Activated CD8-positive, alpha-beta memory T cell treated with anti-CD3 and anti-CD28 coated beads, Interleukin-2, amount 50 U/mL, for 4 hours (primary cell): ENCODE results near the gene CTSW.
"Not testable (repeated sequence)": the region's sequence is repeated elsewhere in the genome, so short reads cannot be mapped to it uniquely, and the experiment has no call there.

ENCODE experiments used
- DNase-seq: peaks from one replicate; pipeline ENCODE4 v3.0.0-alpha.2; 2020

Gene CTSW, protein sequence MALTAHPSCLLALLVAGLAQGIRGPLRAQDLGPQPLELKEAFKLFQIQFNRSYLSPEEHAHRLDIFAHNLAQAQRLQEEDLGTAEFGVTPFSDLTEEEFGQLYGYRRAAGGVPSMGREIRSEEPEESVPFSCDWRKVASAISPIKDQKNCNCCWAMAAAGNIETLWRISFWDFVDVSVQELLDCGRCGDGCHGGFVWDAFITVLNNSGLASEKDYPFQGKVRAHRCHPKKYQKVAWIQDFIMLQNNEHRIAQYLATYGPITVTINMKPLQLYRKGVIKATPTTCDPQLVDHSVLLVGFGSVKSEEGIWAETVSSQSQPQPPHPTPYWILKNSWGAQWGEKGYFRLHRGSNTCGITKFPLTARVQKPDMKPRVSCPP

DNA sequence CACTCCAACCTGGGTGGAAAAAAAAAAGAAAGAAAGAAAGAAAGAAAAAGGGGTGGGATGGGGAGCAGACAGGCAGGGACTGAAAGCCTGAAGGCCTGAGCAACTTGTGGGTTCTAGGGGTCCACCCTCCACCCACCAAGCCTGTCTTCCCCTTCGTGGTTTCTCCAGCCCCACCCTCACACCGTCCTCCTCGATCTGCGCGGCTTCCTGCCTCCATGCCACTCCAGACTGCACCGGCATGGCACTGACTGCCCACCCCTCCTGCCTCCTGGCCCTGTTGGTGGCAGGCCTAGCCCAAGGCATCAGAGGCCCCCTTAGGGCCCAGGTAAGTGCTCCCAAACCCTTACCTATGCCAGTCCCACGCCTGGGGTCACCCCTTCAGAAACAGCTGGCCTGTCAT lies at the start of gene CTSW:
Gene CTSW (plus strand): TSS at position 221 of the 400 bp plus-strand sequence. CDS start 18 bp downstream, at position 239.
- peak; percentile 39 for DNase-seq

DNA sequence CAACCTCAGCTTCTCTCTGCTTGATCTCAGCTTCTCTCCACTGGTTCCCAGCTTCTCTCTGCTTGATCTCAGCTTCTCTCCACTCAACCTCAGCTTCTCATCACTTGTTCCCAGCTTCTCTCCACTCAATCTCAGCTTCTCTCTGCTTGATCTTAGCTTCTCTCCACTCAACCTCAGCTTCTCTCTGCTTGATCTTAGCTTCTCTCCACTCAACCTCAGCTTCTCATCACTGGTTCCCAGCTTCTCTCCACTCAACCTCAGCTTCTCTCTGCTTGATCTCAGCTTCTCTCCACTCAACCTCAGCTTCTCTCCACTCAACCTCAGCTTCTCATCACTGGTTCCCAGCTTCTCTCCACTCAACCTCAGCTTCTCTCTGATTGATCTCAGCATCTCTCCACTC lies 47.4 kb upstream of the CTSW start:
- DNase-seq = not testable (repeated sequence)

DNA sequence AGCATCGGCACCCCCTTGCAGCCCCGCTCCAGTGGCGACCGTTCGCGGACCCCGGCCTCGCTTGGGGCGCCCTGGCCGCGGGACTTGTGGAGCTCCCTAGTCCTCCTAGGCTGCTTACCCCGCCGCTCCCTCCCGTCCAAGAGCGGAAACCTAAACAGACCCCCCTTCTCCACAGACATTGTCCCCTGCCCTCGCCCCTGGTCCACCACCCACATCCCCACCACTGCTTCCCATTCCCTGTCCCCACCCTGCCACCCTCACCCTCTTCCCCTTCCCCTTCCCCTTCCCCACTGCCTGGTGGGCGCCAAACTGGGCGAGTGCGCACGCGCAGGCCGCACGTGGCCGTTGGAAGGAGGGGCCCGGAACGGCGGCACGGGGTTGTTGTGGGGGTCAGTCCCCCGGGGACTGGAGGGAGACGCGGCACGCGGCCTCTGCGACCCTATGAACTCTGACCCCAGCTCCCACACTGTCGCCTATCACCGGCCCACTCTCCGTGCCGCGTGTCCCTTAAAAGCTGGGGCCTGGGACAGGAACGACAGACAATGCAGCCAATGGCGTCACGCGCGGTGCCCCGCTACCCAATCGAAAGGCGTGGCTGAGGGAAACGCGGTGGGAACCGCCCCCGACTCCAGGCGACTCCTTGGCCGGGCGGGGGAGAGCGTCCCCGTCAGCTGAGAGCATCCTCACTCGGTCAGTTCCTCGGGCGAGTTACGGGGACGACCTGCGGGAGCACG lies 46.2 kb upstream of the CTSW start, which contains the start of gene SNX32:
Gene SNX32 (plus strand): TSS at position 667 of the 734 bp plus-strand sequence. CDS start 103 bp downstream, outside the sequence.
- DNase-seq = peak; percentile 95

DNA sequence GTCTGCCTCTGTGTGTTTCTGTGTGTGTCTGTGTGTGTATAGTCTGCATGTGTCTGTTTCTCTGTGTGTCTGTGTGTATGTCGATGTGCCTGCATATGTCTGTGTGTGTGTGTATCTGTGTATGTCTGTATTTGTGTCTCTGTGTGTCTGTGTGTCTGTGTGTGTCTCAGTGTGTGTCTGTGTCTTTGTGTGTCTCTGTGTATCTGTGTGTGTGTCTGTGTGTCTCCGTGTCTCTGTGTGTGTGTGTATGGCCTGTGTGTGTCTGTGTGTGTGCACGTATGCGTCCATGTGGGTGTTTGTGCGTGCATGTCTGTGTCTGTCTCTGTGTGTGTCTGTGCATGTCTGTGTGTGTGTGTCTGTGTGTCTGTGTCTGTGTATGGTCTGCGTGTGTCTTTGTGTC lies 45.4 kb upstream of the CTSW start:
- no peak for DNase-seq

DNA sequence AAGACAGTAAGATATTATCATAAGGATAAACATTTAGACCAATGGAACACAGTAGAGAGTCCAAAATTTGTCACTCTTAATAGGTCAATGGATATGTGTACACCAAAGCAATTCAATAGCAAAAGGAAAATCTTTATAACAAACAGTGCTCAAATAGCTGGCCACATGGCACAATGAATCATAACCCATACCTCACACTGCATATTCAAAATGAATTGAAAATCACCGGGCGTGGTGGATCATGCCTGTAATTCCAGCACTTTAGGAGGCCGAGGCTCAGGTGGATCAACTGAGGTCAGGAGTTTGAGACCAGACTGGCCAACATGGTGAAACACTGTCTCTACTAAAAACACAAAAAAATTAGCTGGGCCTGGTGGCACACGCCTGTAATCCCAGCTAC lies 37.5 kb upstream of the CTSW start:
- DNase-seq = no peak

DNA sequence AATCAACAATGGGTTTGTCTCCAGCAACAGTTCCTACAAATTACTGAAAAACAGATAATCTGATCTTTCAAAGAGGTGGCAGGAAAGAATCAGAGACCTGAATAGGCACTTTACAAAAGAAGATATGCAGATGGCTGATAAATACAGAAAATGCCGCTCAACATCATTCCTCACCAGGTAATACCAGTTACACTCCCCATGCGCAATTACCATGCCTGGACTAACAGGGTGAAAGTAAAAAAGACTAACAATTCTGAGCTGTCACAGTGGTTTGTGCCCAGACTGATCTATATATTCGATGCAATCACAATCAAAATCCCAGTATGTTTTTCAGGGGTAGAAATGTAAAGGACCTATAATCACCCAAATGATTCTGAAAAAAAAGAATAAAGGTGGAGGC lies 35.8 kb upstream of the CTSW start:
- DNase-seq = no peak

DNA sequence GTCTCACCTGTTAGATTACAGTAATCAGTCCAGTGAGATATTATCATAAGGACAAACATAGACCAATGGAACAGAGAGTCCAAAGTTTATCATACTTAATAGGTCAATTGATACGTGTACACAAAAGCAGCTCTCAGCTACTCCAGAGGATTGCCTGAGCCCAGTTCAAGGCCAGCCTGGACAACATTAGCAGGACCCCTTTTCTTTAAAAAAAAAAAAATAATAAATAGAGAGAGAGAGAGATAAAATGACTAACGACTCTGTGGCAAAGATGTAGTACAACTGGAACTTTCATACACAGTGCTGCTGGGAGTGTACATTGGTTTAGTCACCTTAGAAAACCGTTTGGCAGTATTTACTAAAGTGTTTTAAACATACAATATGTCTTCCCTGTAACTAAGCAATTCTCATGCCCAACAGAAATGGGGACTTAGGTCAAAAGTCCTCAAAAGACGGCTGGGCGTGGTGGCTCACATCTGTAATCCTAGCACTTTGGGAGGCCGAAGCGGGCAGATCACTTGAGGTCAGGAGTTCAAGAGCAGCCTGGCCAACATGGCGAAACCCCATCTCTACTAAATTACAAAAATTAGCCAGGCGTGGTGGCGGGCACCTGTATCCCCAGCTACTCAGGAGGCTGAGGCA lies 35.3 kb upstream of the CTSW start:
- no peak for DNase-seq

DNA sequence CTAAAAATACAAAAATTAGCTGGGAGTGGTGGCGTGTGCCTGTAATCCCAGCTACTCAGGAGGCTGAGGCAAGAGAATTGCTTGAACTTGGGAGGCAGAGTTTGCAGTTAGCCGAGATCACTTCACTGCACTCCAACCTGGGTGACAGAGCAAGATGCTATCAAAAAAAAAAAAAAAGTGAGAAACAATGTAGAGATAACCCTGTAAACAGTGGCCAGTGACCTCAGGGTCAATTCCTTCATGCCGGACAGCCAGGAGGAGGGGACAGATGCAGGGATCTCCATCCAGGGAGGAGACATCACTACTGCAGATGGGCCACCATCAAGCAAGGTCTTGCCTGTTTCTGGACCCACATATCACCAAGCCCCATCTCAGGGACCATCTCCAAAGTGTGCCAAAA lies 31.9 kb upstream of the CTSW start:
- DNase-seq = no peak

DNA sequence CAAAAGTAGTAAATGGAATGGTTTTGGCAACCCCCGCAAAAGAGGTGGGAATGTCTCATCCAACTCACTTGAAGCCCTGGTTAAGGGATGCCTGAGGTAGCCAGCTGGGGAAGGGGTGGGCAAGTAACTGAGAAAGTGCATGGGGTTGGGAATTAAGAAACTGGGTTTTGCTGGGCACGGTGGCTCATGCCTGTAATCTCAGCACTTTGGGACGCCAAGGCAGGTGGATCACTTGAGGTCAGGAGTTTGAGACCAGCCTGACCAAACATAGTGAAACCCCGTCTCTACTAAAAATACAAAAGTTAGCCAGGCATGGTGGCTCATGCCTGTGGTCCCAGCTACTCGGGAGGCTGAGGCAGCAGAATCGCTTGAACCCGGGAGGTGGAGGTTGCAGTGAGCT lies 30.9 kb upstream of the CTSW start:
- DNase-seq = not testable (repeated sequence)

DNA sequence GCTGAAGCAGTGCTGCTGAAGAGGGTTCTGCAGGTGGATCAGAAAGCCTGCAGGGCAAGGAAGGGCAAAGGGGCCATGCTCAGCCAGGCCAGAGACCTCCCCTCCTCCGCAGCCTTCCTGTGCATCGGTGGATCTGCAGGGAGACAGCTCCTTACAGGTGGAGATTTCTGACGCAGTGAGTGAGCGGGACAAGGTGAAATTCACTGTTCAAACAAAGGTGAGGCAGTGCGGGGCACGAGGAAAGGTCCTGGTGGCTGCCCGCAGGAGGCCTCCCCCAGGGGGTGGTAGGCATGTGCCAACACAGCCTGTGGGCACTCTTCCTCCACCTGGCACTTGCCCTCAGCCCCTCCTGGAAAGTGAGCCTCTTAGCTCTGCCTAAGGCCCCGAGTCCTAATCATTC lies 30.3 kb upstream of the CTSW start:
- no peak for DNase-seq

DNA sequence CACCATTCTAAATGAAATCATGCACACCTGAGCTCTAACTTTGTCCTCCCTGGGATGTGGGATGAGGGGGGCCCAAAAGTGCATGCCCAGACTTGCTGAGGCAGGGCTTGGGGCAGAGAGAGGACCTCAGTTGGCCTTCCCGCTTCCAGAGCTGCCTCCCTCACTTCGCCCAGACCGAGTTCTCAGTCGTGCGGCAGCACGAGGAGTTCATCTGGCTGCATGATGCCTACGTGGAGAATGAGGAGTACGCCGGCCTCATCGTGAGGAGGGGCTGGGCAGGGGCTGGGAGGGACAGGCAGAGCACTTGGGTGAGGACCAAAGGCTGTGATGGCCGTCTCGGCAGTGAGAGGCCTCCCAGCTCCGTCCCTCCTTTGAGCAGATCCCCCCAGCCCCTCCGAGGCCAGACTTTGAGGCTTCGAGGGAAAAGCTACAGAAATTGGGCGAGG lies 29.8 kb upstream of the CTSW start:
- no peak for DNase-seq

DNA sequence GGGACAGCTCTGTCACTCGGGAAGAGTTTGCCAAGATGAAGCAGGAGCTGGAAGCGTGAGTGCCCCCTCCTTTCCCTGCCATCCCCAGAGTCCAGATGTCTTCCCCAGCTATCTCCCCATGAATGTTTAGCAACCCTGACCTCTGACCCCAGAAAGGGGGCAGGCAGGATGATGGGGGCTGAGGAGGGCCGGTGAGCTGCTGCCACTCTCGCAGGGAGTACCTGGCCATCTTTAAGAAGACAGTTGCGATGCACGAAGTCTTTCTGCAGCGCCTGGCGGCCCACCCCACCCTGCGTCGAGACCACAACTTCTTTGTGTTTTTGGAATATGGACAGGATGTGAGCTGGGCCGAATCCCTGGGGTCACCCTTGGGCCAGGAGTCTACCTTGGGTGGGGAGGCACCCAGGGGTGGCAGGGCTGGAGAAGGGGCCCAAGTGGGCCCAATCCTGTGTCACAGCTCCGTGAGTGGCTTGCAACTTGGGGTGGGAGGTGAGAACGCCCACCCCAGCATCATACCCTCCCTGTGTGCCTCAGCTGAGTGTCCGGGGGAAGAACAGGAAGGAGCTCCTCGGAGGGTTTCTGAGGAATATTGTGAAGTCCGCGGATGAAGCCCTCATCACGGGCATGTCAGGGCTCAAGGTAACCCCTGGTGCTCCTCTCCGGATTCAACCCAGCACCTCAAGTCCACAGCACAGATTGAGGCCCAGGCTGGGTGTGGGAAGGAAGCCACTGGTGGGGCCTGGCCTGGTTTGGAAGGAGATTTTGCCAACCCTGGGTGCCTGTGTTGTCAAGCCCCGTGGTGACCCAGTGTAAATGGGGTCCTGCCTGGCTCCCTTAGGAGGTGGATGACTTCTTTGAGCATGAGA lies 29.2 kb upstream of the CTSW start:
- DNase-seq = no peak

DNA sequence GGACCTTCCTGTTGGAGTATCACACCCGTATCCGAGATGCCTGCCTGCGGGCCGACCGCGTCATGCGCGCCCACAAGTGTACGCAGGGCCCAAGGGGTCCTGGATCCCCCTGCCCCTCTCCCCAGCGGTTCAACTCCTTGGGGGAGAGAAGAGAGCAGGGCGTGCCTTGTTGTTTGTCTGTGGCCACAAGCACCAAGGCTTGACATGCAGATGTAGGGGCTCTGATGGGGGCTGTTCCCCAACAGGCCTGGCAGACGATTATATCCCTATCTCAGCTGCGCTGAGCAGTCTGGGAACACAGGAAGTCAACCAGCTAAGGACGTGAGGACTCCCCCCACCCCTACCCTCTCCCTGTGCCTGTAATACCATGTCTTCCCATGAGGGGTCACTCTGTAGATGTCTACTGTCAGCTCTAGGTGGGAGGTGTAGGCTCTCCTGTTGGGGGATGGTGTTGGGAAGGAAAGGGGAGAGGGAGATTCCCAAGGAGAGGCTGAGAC lies 28.5 kb upstream of the CTSW start:
- no peak for DNase-seq

DNA sequence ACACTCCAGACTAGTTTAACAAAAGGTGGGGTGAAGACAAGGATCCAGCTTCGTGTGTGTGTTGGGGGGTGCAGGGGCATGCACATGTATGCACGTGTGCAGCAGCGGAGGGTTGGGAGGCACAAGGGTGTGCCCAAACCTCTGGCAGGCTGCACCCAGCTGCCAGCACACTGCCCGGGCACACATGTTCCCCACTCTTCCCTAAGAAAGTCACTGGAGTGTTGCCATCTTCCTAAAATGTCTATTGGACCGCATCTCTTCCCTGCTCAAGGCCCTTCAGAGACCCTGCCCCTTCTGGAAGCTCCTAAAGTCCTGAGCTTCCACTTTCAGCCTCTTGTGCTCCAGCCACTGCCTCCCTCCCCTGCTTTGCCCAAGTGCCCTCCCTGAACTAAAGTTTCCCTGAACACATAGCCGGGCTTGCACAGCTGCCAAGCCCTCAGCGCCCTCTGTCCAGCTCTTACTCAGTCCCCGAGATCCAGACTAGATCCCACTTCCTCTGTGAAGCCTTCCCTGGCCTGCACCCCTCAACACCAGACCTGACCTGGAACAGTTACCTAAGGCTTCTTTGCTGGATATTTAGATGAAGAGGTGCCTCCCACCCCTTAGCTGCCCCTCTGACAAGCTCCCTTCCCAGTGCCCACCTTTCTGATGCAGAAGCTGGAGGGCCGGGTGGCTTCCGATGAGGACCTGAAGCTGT lies 27.7 kb upstream of the CTSW start:
- DNase-seq = no peak

DNA sequence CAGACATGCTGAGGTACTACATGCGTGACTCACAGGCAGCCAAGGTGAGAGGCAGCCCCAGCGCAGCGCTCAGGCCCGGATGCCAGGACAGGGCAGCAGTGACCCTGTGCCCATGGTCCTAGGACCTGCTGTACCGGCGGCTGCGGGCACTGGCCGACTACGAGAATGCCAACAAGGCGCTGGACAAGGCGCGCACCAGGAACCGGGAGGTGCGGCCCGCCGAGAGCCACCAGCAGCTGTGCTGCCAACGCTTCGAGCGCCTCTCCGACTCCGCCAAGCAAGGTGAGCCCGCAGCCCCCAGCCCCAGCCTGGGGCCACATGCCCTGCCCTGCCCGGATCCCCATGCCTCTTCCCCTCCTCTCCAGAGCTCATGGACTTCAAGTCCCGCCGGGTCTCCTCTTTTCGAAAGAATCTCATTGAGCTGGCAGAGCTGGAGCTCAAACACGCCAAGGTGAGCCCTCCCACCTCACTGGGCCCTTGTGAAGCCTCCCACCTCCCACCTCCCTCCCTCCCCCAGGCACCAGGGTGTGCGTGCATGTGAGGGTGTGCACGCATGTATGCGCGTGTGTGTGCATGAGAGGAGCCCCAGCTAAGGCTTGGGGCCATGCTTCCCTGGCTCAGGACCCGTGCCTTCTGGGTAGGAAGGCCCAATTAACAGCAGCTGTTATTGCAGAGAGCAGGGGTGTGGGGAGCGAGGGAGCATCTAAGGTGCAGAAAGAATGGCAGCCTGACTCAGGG lies 27.0 kb upstream of the CTSW start:
- no peak for DNase-seq

DNA sequence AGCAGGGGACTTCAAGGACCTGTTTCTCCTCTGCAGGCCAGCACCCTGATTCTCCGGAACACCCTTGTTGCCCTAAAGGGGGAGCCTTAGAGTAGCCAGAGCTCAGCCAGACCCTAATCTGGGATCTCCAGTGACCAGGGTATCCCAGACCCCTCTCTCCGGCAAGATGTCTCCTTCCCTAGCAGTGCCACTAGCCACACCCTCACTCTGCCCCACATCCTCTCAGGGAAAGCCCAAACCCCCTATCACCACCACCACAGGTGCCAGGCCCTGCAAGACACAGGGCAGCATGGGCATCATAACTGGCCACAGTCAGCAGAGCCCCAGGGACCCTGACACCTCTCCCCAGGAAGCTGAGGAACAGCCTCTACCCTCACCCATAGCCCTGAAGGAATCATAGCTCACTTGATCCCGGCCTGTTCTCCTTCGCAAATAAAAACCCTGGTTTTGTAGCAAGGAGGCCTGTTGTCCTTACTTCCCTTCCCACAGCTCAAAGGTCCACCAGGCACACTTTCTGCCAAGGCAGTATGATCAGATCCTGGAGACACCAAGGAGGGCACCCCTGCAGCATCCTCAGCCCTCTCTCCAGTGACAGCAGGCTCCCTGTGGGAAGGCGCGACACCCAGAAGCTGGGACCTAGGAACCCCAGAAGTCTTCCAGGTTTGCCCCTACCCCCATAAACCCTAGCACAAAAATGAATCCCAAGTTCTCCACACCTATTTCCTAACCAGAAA lies 26.2 kb upstream of the CTSW start:
- DNase-seq = no peak

DNA sequence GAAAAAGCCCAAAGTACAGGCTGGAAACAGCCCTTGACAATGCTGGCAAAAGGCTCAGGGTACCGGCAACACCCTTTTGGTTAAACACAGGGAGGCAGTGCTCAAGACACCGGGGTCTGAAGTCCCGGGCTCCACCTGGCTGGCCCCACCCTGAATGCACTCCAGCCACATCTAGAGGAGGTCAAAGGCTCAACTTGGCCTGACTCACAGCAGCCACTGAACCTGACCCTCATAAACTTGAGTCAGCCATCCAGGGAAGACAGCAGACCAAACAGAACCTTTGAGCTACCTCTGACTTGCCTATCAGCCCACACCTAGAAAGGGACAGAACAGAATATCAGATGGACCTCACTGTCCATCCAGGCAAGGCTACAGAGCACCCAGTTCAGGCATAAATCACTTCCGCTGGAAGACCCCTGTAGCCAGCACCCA lies 25.5 kb upstream of the CTSW start:
- no peak for DNase-seq

DNA sequence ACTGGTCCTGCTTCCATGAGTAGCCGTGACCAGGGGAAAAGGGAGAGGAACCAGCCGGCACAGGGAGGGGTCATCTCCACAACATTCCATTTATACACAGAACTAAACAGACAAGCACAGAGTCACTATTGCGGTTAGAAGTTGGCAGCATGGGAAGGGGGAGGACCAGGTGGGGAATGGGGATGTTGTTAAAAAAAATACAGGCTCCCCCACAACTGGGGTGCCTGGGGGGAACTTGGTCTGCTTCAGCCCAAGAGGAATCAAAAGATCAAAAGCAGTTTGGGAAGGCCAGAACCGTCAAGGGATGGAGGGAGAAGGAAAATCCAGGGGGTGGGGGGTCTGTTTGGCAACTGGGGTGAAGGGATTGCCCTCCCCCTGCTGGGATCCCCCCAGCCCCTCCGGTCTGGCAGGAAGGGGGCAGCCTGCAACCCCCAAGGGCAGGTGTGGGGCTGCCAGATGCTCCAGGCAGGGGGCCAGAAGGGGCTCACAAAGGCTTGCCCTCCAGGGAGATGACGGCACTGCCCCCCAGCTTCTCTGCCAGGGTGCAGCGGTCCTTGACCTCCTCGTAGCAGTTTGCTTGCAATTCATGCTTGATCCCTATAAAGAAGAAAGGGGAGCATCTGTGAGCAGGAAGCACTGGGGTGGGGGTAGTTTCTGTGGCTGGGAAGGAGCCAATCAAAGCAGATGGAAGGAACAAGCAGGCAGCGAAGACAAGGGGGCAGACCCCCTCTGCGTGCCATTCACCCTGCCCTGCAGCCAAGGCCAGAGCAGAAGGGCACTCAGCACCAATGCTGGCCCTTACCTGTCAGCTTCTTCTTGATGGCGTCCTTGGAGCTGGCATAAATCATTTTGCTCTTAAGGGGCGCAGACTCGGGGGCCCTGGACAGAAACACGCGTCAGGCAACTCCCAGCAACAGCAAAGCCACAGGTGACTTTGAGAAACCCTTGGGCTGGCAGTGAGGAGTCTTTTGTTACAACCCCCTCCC lies 24.5 kb upstream of the CTSW start:
- DNase-seq = no peak

DNA sequence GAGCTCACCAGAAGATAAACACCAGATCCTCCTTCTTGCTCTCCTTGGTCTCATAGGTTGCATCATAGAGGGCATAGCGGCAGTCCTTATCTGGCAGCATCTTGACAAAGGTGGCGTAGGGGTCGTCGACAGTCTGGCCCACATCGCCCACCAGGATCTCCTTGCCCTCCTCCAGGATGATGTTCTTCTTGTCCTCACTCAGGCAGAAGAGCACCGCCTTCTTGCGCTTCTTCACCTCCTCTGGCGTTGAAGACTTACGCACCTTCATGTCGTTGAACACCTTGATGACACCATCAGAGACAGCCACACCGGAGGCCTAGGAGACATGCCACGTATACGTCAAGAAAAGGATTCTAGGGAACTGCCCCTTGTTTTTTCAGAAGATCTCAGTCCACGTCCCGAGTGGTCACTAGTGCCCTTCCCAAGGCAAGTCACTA lies 23.7 kb upstream of the CTSW start:
- DNase-seq = no peak
